HEK293T (cell line): ENCODE data around the gene TCN2.

Source experiments
- ARNT ChIP-seq: fragments of 450-650 bp; IDR thresholded peaks from 2 replicates; pipeline ENCODE4 v1.6.1; 2017; ENCODE audit warnings: mild to moderate bottlenecking
- SUZ12 ChIP-seq: fragments of 450-650 bp; IDR thresholded peaks from 2 replicates; pipeline ENCODE4 v1.6.1; 2016; ENCODE audit warnings: mild to moderate bottlenecking
- TARDBP ChIP-seq: fragments of 450-650 bp; IDR thresholded peaks from 2 replicates; pipeline ENCODE4 v1.6.1; 2016
- ZNF384 ChIP-seq: fragments of 450-650 bp; IDR thresholded peaks from 2 replicates; pipeline ENCODE4 v1.6.1; 2016

DNA sequence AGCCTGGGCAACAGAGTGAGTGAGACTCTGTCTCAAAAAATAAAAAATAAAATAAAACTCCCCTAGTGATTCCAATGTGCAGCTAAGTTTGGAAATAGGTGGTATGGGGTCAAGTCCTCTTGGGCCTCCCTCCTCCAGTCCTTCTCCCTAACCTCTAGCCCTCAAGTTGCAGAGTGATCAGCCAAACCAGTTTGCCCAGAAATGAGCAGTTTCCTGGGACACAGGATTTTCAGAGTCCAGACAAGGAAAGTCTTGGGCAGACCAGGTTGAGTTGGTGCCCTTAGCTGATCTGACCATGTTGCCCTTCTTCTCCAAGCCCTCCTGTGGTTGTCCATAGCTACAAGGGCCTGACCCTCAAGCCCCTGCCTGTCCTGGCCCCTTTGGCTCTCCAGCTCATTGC is 7.9 kb downstream of the TCN2 start:
- TF ChIP-seq ZNF384 (no peak), SUZ12 (no peak), ARNT (no peak), TARDBP (no peak)
